GM12801 (cell line): ENCODE measurements around the gene SORCS1.

ENCODE experiments used
- CTCF ChIP-seq: IDR thresholded peaks from one replicate; pipeline ENCODE4 v1.5.1; 2011; ENCODE audit warnings: control low read depth; ENCODE audit not compliant: insufficient read length; ENCODE audit errors: extremely low read depth

The SORCS1 gene

GRCh38 chr10:106626371-106626770 is 538.1 kb downstream of the SORCS1 start:
- no peak for TF ChIP-seq CTCF

GRCh38 chr10:106625751-106626150 is 538.8 kb downstream of the SORCS1 start:
- TF ChIP-seq CTCF, result no peak

- TF ChIP-seq CTCF, result no peak
These were observed 545.2 kb downstream of the SORCS1 start for GRCh38 chr10:106619346-106619745.

GRCh38 chr10:106618646-106619045 is 545.9 kb downstream of the SORCS1 start:
- TF ChIP-seq CTCF, result no peak

GRCh38 chr10:106615081-106615480 is 549.4 kb downstream of the SORCS1 start:
- TF ChIP-seq CTCF, result no peak

GRCh38 chr10:106614293-106614692 is 550.2 kb downstream of the SORCS1 start:
- TF ChIP-seq CTCF, result no peak

GRCh38 chr10:106612381-106612780 is 552.1 kb downstream of the SORCS1 start:
- TF ChIP-seq CTCF, result no peak
